Measurements from ENCODE around the gene TRPM3.
"Not testable (repeated sequence)": the region's sequence is repeated elsewhere in the genome, so short reads cannot be mapped to it uniquely, and the experiment has no call there.

TRPM3 gene

DNA sequence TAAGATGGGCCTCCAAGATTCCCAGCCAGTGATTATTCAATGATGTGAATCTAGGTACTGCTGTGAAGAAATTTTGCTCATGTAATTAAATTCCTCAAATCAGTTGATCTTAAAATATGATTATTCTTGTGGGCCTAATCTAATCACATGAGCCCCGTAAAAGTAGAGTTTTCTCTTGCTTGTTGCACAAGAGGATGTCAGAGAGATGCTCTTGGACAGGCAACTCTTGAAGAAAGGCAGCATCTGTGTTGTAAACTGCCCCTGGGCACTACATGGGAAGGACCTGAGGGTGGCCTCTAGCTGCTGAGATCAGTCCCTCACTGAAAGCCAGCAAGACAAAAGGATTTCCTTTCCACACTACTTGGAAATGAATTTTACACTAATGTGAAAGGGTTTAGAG is 132.9 kb downstream of the TRPM3 start:
- DNase-seq: no peak

DNA sequence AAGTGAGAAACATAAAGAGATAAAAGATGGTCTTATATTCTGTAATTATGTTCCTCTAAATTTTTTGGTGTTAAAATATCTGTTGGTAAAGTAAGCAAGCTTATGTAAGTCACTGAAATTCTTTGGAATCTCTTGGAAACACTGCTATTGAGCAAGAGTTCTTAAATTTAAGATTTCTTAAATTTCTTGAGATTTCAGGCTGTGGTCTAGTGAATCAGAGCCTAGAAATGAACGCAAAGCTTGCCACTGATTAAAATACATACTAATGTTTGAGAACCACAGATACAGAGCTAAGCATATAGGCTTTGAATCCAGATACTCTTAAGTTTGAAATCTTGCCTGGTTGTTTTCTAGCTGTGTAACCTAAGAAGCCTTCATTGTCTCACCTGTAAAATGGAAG is 133.4 kb downstream of the TRPM3 start:
- DNase-seq: no peak

DNA sequence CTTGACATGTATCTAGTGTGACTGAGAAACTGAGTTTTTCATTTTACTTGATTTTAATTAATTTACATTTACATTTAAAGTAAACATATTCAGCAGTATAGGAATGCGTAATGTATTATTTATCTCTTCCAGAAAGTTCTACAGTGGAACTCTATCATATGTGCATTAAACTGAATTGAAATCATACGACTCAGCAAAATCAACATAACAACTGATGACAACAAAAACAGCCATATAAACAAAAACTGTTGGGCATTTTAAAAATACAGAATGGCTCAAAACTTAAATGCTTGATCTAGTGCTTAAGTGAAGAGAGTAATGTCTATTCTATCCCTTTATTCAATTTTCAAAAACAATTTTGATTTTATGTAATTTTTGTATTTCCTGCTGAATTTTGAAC is 134.4 kb downstream of the TRPM3 start:
- no peak for DNase-seq

DNA sequence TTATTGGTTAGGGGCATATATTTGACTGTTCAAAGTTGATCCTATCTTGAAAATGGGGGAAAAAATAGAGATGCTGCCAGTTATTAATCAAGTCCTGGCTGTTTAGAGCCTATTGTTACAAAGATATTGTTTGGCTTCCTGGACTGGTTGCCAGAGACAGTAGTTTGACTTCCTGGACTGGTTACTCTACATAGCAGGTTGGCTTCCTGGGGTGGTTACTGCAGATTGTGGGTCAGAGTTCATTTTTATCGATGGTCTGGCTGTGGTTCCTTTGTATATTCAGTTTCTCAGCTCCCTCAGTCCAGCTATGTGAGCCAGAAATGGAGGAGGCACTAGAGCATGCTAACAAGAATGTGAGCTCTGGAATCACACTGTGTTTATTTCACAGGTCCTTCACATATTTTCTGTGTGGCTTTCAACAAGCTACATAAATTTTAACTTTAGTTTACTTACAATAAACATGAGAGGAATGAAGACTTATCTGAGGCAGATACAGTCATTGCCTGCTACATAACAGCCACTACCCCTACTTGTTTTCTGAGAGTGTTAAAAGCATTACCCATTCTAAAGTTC is 137.6 kb downstream of the TRPM3 start:
- no peak for DNase-seq

DNA sequence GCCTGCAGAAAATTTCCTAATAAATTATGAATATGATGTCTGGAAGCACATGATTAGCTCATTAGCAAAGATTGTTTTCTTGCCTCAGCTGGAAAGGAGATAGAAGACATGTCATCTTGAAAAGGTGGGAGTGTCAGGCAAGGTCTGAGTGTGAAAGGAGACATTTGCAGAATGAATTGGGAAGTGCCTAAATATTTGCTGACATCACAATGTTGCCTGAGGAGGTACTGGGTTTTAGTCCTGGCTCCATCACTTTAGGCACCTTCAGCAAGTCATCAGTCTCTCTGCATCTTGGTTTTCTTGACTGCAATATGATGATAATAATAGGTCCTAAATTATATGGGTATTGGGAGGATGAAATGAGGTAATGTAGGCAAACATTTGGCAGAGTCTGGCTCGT is 140.1 kb downstream of the TRPM3 start:
- no peak for DNase-seq

DNA sequence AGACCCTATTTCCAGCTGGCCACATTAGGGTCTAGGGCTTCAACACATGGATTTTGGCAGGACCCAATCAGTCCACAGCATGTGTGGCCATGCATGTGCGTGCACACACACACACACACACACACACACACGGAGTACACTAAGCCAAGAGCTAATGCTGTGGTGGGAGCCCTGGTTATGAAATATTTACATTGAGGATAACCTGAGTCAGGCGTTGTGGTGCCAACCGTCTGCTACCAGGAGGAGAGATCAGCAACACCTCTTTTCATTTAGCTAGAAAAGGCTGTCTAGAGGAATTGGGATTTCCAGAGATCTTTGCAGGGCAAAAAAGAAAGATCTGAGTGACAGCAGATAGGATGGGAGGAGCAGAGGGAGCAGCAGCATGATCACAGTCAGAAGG is 141.5 kb downstream of the TRPM3 start:
- no peak for DNase-seq

DNA sequence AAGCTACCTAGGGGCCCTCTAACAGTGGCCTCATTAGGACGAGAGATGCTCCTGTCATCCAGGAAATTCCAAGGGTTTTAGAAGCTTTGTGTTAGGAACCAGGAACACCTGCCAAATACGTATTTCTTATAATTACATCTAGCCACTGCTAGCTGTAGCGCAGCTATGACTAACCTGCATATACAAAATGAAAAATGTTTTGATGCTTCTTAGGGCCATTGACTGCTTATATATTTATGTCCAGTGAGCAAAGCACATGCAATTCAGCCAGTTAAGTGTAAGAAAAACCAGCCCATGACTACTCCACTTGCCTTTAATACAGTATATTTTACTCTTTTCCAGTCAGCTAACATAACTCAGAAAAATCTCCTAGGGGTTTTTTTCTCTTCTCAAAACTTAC is 143.3 kb downstream of the TRPM3 start:
- no peak for DNase-seq

DNA sequence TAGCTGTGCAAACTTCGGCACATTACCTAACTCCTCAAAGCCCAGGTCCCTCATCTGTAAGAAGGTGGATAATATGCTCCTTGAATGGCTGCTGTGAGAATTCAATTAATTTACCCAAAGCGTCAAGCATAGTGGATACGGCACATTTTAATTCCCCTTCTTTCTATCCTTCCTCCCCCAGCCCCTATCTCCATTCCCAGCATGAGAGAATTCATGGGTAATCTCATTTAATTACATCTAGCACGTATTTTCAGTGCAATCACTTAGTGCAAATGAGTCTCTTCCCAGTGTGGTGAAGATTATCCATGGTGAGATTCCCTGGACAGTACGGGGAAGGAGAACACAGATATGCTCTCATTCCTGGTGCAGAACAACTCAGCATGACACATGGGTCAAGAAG is 145.6 kb downstream of the TRPM3 start:
- DNase-seq: no peak

DNA sequence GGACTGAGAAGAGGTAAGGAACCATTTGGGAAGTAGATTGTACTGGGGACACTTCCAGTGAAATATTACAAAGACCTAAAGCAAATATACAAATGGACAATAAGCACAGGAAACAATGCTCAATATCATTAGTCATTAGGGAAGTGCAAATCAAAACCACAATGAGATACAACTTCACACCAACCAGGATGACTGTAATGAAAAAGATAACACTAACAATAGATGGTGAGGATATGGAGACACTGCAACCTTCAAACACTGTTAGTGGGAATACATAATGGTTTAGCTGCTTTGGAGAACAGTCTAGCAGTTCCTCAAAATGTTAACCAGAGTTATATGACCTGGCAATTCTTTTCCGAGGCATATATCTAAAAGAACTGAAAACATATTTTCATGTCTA is 149.7 kb downstream of the TRPM3 start:
- no peak for DNase-seq

DNA sequence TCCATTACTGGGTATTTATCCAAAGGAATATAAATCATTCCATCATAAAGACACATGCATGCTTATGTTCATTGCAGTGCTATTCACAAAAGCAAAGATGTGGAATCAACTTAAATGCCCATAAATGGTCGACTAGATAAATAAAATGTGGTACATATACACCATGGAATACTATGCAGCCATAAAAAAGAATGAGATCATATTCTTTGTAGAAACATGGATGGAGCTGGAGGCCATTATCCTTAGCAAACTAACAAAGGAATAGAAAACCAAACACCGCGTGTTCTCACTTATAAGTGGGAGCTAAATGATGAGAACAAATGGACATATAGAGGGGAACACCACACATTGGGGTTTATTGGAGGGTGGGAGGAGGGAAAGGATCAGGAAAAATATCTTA is 155.0 kb downstream of the TRPM3 start:
- not testable (repeated sequence) for DNase-seq

DNA sequence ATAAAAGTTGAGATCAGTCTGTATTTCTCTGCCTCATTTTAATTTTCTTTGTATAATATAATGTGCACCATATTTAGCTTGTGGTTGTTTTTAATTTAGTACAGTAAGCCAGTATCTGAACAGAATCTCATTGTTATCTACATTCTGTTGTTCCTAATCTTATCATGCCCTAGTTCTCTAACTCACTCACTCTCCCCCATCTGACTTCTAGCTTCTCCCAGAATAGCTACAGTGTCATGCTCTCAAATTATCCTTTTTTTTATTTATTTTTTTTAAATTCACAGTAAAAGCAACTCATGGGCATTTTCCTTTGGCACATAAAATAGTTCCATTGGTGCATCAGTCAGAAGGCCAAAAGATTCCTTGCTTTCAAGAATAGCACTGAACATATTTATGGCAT is 156.6 kb downstream of the TRPM3 start:
- DNase-seq: no peak

DNA sequence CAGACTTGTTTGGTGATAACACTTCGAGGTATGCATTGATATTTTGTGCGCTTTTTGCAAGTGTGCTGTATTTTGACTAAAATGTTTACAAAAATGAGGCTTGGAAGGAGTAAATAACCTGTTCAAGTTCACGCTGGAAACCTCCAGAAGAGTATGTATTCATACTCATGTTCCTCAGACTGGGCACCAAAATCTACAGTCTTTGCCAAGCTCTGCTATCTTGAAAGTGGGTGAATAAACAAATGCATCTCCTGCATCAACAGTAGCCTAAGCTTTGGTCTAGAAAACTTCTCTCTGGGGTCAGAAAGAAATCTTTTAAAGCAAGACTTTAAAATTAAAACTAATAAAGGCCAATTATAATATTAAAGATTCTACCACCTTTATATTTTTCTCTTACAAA is 157.9 kb downstream of the TRPM3 start:
- DNase-seq: no peak

DNA sequence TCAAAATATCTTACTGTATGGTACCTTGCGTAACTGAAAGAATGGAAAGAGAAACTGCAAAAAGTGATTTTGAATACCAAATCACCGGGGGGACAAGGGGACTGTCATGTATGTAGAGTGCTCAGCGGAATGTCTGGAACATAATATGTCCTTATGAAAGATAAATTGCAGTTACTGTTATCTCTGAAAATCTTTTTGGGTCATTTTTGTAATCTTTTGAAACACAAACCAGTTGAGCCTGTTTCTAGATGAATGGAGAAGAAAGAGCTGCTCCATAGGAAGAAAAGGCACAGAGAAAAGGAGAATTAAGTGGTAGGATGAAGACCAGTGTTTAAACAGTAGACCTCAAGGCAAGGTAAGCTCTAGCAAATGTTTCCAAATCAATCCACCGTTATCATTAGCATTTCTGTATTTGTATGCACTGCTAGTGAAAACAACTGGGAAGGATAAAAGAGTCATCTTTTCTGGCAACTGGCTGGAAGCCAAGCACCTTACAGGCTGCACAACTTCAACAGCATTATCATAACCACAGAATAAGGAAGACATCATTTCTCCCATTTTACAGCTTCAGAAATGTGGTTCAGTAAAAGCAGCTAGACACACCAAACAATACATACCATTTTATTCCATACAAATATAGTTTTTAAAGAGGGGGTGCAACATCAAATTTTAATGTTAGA is 158.5 kb downstream of the TRPM3 start:
- DNase-seq: no peak

DNA sequence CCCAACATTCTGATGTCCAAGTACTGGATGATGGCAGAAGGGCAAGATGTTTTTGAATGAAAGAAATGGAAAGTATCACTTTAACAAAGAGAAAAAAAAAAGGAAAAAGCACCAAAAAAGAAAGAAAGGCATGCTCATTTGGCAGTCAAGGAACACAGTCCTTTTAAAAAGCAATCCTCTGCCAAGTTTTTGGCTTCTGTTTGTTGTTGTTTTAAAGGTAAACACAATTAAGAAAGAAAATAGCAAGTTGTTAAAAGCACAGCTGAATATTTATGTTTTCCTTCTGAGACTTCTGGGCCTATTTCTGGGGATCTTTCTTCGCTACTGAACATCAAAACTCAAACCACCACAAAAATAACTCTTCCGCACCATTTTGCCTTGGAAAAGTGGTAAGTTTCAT is 162.1 kb downstream of the TRPM3 start:
- no peak for DNase-seq

DNA sequence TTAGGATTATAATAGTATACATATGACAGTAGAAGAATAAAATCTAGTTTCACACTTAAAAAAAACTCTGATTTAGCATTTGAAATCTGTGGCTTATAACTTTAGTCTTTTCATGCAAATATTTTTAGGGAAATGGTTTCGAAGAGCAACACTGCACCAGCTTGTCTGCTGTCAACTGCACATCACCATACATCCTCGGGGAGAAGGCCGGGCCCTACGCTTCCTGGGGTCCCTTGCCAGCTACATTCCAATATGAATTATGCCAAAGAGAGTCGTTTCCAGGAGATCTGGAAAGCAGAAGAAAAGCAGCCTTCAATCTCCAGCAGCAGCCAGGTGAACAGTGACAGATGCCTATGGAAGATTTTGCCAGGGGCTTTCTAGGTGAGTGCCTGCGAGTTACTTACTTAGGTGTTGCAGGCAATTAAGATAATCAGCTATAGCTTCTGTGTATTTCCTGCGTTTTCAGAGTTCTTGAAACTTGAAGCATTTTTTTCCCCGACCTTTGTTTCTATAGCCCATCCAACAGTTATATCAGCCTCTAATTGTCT is 166.8 kb downstream of the TRPM3 start:
- no peak for DNase-seq

DNA sequence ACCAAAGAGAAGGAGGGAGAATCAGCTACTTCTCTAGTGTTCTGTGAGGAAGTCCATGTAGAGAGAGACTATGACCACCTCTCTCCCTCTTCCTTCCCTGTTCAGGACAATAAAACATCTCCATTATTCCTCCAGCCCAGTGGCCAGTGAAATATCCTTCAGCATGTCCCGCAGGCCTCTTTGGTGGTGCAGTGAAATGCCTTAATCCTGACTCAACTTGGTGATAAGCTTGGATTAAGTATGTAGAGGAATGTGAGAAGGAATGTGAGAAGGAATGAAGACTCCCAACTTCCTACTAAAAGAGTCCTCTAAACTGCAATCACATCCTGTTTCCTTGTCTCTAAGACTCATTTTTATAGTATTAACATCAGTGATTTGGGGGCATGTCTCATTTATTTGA is 167.3 kb downstream of the TRPM3 start:
- DNase-seq: no peak

DNA sequence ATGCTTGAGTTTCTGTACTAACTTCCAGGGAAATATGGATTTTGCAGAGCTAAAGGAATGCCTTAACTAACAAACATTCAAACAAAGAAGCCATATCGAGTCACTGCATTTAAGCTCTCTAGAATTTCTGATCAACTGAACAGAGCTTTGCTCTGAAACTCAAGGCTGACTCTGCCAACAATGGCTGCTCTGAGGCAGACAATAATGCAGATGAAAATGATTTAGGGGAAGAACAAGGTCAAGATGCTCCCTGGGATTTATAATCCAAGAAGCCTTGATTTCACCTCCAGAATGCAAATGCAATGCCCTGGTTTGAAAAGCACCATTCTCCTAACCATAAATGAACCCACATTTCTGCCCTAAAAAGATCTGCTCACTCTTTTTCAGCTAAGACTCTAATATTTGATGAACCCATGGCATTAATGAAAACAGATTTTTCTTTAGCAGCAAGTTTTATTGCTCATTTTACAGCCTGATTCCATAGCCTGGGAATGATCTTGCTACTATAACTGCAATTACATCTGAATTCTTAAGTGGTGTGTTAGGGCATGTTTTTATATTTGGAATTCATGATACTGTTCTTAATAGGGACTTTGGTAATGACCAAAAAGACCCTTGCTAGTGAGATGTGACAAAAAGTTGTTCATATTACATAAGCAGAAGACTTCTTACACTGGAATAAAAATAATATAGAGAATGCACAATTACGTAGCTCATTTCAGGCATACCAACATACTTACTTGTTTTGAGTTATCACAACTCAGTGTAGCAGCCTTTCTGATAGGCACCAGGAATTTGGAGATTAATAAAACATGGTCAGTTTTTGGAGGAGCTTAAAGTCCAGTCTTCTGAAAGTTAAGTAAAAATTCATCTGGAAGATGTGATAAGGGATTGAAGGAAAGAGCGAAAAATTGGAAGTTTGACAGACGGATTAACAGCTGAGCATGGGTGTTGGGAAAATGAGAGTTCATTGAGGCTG is 169.4 kb downstream of the TRPM3 start:
- DNase-seq: no peak

DNA sequence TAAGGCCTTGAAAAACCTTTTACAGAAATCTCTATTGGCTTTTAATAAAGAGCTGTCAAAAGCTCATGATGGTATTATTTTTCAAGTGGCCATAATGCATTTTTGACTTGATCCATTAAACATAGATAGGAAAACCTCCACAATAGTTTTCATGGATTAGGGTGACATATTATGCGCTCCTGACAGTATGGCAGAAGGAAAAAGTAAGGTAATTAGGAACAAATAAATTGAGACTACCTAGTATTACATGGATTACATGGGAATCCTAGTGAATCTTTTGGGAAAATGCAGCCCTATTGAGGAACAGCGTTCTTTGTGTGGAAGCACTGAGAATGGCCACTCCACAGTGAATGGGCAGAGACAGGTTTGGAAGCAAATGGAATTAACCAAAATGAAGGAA is 171.2 kb downstream of the TRPM3 start:
- DNase-seq: no peak

DNA sequence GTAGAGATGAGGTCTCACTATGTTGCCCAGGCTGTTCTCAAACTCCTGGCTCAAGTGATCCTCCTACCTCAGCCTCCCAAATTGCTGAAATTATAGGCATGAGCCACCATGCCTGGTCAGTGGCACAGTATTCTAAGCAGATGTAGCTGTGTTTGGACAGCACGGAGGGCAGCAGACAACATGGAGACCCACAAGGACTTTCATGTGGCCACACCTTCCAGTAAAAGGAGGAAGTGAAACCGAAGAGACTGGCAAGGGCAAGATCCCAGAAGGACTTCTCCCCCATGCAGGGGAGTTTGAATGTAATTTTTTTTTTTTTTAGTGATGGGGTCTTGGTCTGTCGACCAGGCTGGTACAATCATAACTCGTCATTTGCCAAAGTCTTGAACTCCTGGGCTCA is 172.2 kb downstream of the TRPM3 start:
- DNase-seq: no peak

DNA sequence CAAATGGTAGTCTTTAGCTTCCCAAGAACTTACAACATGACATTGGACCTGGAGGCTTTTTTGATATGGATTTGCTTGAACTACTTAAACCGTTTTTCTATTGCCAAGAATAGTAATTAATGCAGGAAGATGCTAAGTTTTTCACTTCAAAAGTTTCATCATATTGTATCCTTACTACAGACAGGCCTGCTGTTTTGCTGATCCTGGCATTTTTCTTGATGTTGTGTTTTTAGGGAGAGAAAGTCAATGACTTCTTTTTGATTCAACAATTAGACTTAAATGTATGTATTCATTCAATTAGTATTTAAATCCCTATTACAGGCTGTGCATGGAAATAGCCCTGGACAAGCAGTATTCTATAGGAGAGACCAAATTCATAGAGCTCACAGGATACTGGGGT is 172.7 kb downstream of the TRPM3 start:
- DNase-seq: no peak

DNA sequence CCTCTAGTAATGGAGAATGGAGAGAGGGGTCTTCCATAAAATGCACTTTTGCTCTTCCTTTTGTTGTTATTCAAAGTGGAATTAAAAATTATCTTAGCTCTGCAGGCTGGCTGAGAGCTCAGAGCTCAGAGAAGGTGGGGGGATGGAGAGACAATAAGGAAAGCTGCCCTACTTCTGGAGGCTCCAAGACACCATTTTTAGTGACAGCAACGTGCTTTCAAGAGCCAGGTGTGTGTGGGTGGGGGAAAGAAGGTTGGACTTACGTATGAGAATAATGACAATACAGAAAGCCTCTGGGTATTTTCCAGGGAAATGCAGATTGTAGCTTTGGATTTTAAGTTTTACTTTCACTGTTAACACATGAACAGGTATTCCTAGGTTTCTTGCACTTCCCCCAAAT is 173.9 kb downstream of the TRPM3 start:
- DNase-seq: no peak

DNA sequence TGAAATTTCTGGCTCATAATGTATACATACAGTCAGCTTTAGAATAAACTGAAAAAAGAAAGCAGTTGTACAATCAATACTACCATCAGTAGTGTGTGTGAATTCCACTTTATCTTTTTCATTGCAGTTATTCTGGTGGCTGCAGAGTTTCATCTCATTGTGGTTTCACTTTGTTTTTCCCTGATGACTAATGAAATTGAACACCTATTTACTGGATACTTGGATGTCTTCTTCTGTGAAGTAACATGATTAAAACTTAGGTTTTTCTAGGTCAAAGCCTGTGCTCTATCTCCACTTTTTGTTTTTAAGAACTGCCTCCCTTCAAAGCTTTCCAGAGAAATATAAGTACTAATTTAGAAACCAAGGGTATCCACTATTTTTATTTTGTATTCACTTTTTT is 174.3 kb downstream of the TRPM3 start:
- DNase-seq: no peak

DNA sequence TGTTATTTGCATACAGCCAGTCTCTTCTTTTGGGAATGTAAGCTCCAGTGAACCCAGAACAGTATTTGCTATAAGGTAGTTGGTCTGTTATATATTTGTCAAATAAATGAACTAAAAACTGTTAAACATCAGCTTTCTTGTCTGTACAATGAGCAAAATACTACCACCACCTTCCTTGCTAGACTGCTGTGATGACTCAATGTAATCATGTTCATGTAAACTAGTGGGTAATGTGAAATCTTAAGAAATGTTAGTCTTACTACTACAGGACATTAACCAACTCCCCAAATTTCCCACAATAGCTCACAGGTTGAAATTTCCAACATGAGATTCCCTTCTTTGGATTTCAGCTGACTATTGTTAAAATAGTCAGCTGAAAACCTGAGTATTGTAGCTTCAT is 176.1 kb downstream of the TRPM3 start:
- no peak for DNase-seq

DNA sequence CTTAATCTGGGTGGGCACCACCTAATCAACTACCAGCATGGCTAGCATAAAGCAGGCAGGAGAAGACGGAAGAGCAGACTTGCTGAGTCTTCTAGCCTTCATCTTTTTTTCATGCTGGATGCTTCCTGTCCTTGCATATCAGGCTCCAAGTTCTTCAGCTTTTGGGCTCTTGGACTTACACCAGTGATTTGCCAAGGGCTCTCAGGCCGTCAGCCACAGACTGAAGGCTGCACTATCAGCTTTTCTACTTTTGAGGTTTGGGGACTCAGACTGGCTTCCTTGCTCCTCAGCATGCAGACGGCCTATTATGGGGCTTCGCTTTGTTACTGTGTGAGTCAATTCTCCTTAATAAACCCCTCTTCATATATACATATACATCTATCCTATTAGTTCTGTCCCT is 180.2 kb downstream of the TRPM3 start:
- no peak for DNase-seq
